Suprapubic skin (tissue), 3 donors: ENCODE results near the gene PKNOX1.
"Not testable (repeated sequence)": the region's sequence is repeated elsewhere in the genome, so short reads cannot be mapped to it uniquely, and the experiment has no call there.

Source experiments
- CTCF ChIP-seq, 2 donors: fragments of 200-600 bp in 1 of 2; fragments of 450-650 bp in 1 of 2; sonication (generic) in 1 of 2; IDR thresholded peaks; one replicate each; pipeline ENCODE4 v1.5.1; 2016 to 2019; ENCODE audit warnings: antibody characterized with exemption in 2 of 2, mild to moderate bottlenecking in 1 of 2, moderate library complexity in 1 of 2
- EP300 ChIP-seq: sonication (generic); formaldehyde crosslinking; IDR thresholded peaks from one replicate; pipeline ENCODE4 v1.6.1; 2017; ENCODE audit warnings: antibody characterized with exemption

- TF ChIP-seq CTCF (IDR thresholded peaks at IDR 0.05); EP300: not testable (repeated sequence)
Observed at GRCh38 chr21:43045165-43045875, 71.0 kb downstream of the PKNOX1 start.
